IPS-15b (cell line): ENCODE data around the gene TCL1B.

ENCODE experiments used
- H3K27me3 ChIP-seq: one replicate; pipeline ENCODE4 v1.6.1; 2013; ENCODE audit warnings: low read length; ENCODE audit not compliant: control insufficient read depth, insufficient read depth
- H3K36me3 ChIP-seq: one replicate; pipeline ENCODE4 v1.6.1; 2013; ENCODE audit warnings: low read length; ENCODE audit not compliant: control insufficient read depth, insufficient read depth
- H3K4me1 ChIP-seq: one replicate; pipeline ENCODE4 v1.6.1; 2013; ENCODE audit warnings: mild to moderate bottlenecking, low read length; ENCODE audit not compliant: control insufficient read depth, insufficient read depth
- H3K4me3 ChIP-seq: one replicate; pipeline ENCODE4 v1.5.1; 2013; ENCODE audit warnings: low read depth, low read length
- H3K9ac ChIP-seq: one replicate; pipeline ENCODE4 v1.6.1; 2013; ENCODE audit warnings: low read depth, mild to moderate bottlenecking, low read length
- H3K9me3 ChIP-seq: one replicate; pipeline ENCODE4 v1.6.1; 2013; ENCODE audit warnings: mild to moderate bottlenecking, low read length; ENCODE audit not compliant: control insufficient read depth, insufficient read depth

Gene TCL1B

GRCh38 chr14:95739356-95739755 lies 53.1 kb downstream of the TCL1B start:
- Histone ChIP-seq H3K9ac (no peak overlapping the region), H3K4me1 (no peaks in the 10 kb centered on the region), H3K36me3 (no peaks in the 10 kb centered on the region), H3K4me3 (no peak overlapping the region), H3K27me3 (peaks cover 4% of the 10 kb centered on the region), H3K9me3 (no peaks in the 10 kb centered on the region)

GRCh38 chr14:95741038-95741490 lies 54.8 kb downstream of the TCL1B start:
- H3K9me3 ChIP-seq: no peaks in the 10 kb centered on the region
- no peak overlapping the region for H3K9ac ChIP-seq
- H3K36me3 ChIP-seq: no peaks in the 10 kb centered on the region
- peaks cover 4% of the 10 kb centered on the region for H3K27me3 ChIP-seq
- H3K4me1 ChIP-seq: no peaks in the 10 kb centered on the region
- H3K4me3 ChIP-seq: no peak overlapping the region

GRCh38 chr14:95741781-95742180 lies 55.6 kb downstream of the TCL1B start:
- Histone ChIP-seq H3K4me1 (no peaks in the 10 kb centered on the region), H3K4me3 (no peak overlapping the region), H3K9me3 (no peaks in the 10 kb centered on the region), H3K36me3 (no peaks in the 10 kb centered on the region), H3K27me3 (peaks cover 4% of the 10 kb centered on the region), H3K9ac (no peak overlapping the region)
